Activated gamma-delta T cell treated with Interleukin-2 at 50 U/mL for 16 hours (primary cell): ENCODE measurements around the gene CEP295NL.
A peak's percentile ranks its signal among the peaks of the same experiment; 100 is the strongest.

Source experiments
- DNase-seq: peaks from one replicate; pipeline ENCODE4 v3.0.0-alpha.2; 2020

Gene CEP295NL

GRCh38 chr17:78862073-78863023, 40.7 kb downstream of the CEP295NL start:
- no peak for DNase-seq

DNA sequence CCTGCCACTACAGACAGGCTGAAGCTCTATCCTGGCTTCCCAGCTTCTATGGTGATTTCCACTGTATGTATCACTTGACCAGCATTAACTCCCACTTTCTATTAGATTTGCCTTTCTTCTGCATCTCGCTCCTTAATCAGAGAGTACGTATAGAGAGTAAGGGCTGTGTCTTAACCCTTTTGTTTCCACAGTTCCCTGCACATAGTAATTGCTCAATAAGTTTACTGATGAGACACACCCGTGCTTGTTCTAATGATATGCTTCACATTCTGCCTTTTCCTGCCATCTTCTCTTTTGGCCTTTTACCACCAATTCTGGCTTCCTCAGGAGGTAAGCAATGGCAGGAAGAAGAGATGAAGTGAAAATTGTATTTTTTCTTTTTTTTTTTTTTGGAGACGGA, 41.8 kb downstream of the CEP295NL start:
- DNase-seq, result no peak

GRCh38 chr17:78859051-78859450, 44.0 kb downstream of the CEP295NL start:
- no peak for DNase-seq

DNA sequence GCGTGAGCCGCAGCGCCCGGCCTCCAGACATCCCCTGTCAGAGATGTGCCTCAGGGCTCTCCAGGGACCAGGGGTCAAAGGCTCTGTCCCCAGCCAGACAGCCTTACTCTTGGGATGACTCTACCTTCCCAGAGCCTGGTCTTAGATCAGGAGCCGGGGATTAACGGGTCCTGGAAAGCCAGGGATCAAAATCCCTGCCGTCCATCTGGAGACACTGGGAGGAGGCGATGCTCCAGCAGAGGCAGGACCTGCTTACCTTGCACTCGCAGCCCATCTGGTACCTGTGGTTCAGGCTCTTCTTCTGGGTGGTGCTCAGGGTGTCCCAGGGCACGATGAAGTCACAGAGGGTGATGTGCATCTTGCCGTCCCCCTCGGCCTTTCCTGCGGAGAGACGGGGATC, 45.7 kb downstream of the CEP295NL start:
- DNase-seq, result no peak

DNA sequence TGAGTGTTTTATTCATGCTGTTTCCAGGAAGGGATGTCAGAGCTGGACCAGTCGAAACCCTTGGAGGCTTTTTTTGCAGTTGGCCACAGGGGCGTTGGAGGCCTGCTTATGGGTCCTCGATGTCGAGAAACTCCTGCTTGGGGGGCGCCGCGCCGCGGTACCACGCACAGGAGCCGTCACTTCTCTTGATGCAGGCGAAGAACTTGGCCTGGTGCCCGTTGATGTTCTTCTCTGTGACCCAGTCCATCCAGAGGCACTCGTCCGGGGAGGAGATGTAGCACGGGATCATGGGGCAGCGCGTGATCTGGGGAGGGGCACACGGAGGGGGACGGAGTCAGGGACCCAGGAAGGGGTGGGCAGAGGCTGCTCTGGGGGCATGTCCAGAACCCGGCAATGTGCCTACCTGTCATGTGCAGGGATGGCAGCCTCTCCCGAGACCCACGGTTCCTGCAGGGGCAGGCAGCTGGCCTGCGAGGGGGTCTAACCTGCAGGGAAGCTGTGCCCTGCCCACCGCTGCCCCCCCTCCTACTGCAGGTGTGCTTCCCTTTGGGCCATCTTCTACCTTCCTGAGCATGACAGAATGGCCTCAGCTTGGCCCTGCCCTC, 47.3 kb downstream of the CEP295NL start:
- no peak for DNase-seq

DNA sequence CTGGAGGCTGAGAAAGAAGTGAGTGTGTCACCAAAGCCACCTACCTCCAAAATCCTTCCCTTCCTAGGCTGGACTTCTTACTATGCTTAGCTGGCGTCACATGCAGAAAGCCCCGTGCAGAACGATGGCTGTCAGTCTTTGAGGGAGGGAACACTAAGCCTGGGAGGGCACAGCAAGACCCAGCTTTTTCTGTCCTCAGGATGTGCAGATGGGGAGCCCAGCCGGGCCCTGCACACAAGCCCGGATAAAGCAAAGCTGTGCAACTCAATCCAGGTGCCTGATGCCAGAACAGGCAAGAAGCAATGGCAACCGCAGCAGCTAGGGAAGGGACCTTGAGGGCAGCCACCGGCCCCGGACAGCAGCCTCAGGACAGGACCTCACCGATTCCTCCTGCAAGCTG, 48.5 kb downstream of the CEP295NL start:
- DNase-seq, result no peak

- no peak for DNase-seq
These were observed 49.0 kb downstream of the CEP295NL start for GRCh38 chr17:78853926-78854394.

DNA sequence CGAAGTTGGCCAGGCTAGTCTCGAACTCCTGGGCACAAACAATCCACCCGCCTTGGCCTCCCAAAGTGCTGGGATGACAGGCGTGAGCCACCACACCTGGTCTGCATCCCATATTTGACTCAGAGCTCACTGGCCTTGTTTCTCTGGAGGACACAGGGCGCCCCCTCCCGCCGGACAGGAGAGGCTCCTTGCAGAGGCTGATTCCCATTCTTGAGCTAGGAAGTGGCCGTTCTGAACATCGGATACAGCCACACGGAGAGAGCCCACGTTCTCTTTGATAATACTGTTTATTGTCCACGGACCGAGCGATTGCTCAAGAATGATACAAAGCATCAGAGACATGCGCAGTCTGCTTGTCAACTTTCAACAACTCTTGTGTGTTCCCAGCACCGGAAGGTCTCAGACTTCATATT, 50.3 kb downstream of the CEP295NL start:
- DNase-seq, result no peak

DNA sequence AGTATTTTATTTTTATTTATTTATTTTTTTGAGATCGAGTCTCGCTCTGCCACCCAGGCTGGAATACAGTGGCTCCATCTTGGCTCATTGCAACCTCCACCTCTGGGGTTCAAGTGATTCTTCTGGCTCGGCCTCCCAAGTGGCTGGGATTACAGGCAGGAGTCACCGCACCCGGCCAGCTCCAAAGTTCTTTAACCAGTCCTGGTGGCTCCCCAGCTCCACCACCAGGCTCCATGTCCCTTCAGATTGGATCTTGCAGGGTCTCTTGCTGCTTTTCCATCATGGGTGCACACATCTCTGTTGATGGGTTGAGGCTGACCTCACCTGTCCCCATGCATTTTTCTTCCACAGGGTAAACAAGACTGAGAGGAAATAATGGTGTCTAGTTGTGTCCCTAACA, 54.0 kb downstream of the CEP295NL start:
- DNase-seq, result no peak

GRCh38 chr17:78847052-78847451, 55.9 kb downstream of the CEP295NL start:
- DNase-seq, result no peak

- no peak for DNase-seq
These were observed 58.5 kb downstream of the CEP295NL start for GRCh38 chr17:78844301-78845005.

DNA sequence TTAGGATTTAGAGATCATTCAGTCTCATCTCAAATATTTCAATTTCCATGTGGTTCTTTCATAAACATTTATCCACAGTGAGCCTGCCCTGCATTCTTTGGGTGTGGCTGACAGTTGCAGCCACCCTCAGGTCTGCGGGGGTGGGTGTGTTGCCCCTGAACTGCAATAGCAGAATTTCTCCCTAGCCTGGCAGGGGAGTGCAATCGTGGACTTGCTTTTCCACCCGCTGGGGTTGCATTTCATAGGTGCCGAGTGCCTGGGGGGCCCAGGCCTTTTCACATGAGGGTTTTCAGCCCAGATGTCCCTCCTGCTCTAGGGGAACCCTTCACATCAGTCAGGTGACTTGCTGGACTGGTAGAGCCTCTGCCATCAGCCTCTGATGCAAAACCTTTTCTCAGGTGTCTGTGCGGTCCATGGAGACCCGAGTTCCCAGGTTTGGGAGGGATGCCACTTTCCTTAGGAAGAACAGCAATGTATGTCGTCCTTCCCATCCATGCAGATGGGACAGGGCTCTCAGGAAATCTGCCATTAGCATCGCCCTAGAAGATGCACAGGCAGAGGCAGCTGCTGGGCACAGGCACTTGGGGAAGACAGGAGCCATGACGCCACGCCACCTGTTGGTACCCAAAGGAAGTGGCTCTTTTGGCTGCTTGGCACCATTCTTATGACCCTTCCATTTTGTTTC, 60.0 kb downstream of the CEP295NL start:
- peak; percentile 58 for DNase-seq

GRCh38 chr17:78840780-78841611, 62.0 kb downstream of the CEP295NL start, which contains the start of gene USP36:
Gene USP36, minus strand, starts transcription at chr17:78840814. Its CDS starts 4,451 bp downstream, at chr17:78836363.
- peak; percentile 100 for DNase-seq
